ENCODE results near the gene VAV2.
A peak's percentile ranks its signal among the peaks of the same experiment; 100 is the strongest.

VAV2 gene

DNA sequence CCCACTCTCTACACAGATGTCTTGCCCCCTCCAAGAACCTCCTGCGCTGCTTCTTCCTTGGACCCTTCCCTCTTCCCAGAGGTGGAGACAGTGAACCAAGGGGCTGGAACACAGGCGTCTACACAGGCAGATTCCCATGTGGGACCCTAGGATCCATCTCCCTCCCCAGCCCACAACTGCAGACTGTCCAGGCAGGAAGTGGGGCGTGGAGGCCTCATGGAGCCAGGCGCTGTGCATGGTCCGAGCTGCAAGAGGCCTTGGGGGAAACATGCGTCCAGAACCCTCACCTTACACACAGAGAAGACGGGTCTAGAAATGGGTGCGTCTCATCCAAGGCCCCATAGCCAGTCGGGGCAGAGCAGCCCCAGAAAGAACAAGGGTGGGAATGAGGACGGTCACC, 117.5 kb downstream of the VAV2 start:
- no peak for DNase-seq (ENCODE audit: low spot score)

DNA sequence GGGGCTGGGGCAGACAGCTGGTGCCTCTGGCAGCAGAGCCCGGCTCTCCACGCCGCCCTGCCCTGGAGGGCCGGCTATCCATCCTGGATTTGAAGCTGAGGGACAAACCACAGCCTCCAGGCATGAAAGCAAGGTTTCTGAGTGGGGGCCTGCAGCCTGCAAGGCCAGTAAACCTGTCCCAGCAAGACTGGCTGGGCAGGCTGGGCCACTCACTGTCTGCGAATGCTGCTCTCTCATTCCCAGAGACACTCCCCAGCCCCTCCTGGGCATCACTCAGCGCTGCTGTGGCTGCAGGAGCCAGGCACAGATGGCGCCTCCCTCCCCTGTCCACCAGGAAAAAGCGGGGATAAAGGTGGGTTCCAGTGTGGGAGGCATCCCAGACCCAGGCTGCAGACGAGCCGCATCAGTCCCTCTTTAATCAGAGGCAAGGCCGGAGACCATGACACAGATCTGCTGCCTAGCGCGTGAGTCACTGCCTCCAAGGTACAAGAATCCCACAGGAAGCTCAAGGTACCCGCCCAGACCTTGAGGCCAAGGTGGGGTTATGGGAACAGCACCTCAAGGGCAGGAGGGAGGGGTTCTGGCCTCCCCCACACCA, 118.0 kb downstream of the VAV2 start:
- DNase-seq (ENCODE audit: low spot score): peak; percentile 70

DNA sequence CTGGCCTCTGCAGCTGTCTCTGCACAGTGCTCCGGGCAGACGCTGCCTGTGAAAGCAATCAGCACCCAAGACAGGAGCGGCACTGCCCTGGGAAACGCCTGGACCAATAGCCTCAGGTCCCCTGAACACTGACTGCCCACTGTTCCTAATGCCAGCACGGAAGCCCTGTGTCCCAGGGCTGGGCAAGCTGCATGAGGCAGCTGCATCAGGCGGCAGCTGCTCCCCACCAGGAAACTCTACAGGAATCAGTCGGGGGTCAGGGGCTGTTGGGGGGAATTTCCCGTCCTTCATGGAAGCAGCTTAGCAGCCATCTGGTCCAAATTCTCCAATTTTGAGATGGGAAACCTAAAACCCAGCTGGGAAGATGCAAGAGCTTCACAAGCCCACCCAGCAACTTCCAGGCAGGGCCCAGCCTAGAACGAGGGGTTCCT, 118.6 kb downstream of the VAV2 start:
- DNase-seq (ENCODE audit: low spot score): no peak

DNA sequence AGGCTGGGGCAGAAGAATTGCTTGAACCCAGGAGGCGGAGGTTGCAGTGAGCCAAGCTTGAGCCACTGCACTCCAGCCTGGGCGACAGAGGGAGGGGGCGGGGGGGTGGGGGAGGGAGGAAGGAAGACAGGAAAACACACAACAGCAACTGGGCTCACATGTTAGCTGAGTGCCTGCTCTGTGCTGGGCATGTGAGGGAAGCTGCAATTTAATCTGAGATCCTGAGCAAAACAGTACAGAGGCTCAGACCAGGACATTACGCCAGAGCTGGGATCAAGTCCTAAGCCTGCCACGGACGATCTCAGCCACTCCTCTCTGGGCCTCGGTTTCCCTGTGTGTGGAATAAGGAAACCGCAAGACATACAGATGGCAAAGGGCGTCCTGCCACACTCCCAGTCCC, 119.1 kb downstream of the VAV2 start:
- DNase-seq (ENCODE audit: low spot score): no peak

DNA sequence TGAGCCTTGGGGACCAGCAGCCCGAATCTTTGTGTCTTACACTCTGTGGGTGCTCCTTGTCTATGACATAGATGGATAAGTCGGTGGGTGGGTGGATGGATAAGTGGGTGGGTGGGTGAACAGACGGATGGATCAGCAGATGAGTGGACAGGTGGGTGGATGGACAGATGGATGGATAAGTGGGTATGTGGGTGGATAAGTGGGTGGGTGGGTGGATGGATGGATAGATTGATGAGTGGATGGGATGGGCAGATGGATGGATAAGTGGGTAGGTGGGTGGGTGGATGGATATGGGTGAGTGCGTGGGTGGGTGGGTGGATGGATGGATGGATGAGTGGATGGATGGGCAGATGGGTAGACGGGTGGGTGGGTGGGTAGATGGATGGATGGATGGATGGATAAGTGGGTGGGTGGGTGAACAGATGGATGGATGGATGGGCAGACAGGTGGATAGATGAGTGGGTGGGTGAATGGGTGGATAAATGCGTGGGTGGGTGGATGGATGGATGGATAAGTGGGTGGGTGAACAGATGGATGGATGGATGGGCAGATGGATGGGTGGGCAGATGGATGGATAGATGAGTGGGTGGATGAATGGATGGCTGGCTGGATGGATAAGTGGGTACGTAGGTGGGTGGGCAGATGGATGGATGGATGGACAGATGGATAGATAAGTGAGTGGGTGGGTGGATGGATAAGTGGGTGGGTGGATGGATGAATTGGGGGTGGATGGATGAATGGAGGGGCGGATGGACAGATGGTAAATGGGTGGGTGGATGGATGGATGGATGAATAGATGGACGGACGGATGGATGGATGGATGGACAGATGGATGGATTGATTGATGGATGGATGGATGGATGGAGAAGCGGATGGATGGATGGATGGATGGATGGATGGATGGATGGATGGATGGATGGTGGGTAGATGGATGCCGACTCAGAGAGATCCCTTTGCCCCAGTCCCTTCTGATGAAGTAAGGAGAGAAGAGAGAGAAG, 121.2 kb downstream of the VAV2 start:
- no peak for DNase-seq (ENCODE audit: low spot score)

DNA sequence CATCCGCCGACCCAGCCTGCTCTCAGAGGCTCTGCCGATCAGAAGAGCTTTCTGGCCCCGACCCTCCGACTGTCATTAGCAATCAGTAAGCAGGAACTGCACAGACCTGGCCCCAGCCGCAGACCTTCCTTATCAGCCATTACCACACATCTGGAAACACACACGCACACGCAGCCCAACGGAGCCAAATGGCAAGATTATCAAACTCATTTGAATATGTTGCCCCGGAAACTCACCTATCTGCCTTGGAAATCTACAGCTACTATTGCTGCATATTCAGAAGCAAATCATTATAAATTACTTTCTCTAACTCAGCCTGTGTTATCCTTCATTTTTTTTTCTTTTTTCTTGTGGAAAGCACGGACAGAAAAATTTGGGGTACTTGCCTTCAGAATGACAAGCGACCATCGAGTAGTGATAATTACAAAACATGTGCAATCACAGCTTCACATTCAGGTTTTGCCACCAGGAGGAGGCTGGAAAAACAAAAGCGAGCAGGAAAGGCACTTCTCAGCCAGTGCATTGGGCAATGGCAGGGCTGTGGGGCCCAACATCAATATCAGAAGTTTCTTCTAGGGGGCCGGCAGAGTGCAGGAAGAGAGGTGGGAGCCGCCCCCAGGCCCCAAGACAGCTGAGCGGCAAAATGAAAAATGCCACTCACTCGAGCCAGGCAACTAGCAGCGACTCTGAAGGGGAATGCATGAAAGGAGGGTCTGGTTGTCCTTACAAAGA, 122.3 kb downstream of the VAV2 start:
- no peak for DNase-seq (ENCODE audit: low spot score)

DNA sequence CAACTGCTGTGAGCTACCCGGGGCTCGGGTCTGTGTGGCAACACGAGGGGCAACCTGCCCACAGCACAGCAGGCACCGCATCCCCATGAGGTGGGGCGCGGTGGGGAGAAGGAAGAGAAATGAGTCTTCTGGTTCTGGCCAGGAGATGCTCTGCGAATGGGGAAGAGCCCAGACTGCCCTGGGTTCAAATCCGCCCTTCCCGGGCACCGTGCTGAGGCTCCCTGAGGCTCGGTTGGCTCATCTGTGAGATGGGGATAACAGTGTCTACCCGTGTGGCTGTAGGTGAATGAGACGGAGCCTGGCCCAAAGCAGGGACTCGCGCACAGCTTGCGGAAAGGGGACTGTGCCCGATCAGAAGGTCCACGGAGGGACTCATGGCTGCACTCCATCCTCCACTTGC, 123.9 kb downstream of the VAV2 start:
- DNase-seq (ENCODE audit: low spot score): no peak

DNA sequence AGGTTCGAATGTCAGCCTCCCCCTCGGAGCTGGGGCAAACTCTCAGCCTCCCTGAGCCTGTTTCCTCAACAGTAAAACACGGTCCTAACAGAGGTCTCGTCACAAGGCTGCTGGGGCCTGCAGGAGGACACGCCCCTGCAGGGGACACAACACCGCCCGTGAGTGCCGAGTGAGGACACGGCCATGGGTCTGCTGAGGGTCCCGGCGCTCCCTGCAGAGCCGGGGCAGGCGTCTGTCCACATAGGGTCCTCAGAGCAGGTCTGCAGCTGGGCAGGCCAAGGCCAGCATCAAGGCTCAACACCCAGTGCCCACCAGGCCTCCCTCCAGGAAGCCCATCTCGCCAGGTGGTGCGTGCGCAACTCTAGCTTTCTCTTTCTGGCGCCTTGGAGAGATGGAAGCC, 125.2 kb downstream of the VAV2 start:
- DNase-seq (ENCODE audit: low spot score): no peak

DNA sequence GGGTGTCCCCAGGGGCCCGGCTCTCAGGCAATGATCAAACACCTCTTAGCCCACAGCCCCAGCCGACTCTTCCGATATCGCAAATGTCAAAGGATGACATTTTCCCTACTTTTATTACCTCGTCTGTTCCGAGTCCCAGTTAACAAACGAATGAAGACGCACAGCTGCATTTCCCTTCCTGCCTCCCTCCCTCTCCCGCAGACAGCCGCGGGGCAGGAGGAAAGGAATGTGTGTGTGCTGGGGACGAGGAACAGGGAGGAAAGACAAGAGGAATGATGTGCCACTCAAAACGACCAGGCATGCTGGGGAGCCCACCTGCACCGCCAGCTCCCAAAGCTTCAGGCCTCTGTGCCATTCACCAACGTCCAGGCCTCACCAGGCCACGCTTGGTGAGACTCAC, 128.1 kb downstream of the VAV2 start:
- no peak for DNase-seq (ENCODE audit: low spot score)

DNA sequence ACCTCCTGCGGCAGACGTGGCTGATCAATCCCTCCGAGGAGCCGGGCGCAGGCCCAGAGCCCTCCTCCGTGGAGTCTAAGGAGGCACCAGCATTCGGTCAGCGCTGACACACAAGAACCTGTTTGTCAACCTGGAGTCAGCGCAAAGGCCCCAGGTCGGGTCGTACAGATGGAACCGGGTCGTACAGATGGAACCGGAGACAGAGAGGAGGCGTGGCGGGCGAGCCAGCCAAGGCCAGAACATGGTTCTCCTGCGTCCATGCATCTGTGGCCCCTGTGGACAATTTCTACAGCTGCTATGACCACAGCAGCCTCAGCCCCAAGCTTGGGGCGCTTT, 128.9 kb downstream of the VAV2 start:
- no peak for DNase-seq (ENCODE audit: low spot score)

DNA sequence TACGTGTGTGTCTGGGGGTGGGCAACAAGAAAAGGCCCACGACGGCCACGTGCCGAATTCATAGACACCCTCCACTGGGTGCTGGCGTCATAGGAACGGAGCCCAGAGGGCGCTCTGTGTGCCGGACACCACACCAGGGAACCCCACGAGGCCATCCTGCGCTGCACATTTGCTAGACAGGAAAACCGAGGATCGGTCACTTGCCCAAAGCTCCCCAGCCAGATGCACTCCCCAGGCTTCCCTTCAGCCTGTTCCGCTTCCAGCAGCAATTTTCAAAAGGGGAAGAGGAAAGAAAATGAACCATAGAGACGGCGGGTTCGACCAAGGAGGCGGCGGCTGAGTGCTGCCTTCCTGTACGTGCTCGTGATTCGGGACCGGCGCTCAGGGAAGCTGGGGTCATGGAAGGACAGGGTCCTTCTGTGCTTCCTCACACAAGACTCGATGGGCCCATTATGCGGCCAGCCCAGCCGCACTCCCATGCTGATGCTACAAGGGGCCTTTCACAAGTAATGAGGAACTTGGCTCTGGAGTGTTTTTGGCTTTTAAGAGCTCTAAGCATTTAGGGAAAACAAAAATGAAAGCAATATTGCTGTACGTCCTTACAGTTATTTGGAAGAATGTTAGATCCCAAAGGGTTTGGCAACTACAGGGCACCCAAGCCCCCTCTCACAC, 129.4 kb downstream of the VAV2 start:
- DNase-seq (ENCODE audit: low spot score): no peak

DNA sequence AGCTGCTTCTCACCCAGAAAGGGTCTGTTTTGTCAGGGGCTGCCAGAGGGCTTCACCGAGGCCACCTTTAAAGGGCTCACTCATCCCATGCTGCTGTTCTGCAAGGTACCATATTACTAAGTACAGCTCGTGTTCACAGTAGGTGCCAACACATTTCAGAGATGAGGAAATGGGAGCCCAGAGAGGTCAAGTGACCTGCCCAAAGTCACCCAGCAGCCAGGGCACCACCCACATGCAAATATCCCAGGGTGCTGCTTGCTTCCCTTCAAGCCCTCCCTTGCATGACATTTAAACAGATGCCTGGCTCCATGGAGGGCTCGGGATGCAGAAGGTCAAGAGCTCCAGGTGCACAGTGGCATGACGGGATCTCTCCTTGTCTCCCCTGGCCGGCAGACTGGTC, 130.4 kb downstream of the VAV2 start:
- no peak for DNase-seq (ENCODE audit: low spot score)

DNA sequence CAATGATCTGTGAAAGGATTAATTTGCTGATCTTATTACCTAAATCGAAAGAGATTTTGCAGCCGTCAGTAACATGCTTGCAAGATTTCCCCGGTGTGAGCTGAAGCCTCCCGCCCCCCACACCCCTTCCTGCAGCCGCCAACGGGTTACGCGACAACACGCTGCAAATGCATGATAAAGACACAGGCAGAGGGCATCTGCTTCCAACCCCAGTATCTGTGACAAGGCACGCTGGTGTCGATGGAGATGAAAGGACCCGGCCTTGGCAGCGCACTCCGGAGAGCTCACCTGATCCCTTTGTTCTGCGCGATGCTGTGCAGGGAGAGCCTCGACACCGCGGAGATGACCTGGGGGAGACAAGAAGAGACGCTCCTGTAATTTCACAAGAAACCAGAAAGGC, 131.0 kb downstream of the VAV2 start:
- no peak for DNase-seq (ENCODE audit: low spot score)

DNA sequence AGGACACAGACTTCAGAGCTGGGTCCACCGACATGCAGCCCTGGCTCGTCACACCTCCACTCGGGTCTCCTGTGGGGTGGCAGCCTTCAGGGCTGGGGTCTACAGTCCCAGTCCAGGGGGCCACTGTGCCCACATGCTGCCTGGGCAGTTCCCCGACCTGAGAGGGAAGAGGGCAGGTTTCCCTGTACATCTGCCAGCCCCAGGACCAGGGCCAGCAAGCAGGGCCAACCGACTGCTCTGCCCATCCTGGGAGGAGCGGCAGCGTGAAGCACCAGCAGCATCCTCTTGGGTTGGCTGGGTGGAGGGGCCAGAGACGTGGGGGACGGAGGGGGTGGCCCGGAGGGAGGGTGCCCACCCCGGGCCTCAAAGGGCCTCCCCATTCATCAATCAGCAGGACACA, 133.4 kb downstream of the VAV2 start:
- DNase-seq (ENCODE audit: low spot score): no peak

DNA sequence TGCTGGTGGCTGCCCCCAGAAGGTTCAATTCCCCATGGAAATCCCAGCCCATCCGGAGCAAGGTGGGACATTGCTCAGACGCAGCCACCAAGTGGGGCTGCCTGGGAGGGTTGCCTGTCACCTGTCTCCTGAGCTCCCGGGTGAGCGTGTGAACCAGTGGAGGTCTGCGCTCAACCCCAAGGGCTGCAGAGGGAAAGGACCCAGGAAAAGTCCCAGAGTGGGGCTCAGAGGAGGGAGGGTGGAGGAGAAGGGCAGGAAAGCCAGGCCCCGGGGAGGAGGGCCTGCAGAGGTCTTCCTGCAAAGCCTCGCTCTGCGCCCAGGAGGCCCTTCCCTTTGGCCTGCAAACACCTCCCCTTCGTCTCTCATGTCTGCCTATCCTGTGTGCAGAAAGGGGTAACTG, 134.5 kb downstream of the VAV2 start:
- DNase-seq (ENCODE audit: low spot score): no peak

DNA sequence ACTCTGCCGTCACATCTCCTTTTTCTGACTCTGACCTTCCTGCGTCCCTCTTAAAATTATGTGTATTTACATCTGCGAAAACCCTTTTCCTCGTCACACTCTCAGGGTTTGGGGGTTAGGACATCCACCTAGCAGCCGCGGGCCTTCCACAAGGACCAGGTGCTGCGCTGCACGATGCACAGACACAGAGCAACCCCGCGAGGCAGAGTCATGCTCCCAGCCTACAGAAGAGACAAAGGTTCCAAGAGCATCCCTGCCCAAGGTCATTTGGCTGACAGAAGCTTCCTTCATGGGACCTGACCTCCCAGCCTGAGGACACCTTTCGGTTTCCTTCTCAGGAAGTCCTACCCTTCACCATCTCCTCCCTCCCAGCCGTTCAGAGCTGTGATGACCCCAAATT, 135.3 kb downstream of the VAV2 start:
- no peak for DNase-seq (ENCODE audit: low spot score)

DNA sequence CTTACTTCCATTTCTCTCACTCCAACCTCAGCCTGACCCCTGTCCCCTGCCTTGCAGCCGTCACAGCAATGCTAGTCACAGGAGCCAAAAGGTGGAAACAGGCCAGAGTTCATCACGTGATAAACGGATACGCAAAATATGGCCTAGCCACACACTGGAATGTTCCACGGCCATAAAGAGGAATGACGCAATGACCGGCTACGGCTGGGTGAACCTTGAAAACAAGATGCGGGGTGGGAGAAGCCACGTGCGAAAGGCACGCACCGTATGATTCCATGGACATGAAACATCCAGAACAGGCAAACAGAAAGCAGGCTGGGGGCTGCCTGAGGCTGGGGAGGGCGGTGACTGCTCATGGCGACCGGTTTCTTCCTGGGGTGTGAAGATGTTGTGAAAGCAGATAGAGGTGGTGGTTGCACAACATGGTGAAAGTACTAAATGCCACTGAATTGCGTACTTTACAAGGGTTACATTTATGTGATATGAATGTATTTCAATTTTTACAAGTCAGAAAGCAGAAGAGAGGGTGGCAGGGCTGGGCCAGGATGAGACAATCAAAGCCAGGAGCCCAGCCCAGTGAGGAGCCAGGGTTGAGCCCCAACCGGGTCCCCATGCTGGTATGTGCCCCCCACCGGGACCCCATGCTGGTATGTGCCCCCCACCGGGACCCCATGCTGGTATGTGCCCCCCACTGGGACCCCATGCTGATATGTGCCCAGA, 136.2 kb downstream of the VAV2 start:
- peak; percentile 78 for DNase-seq (ENCODE audit: low spot score)

DNA sequence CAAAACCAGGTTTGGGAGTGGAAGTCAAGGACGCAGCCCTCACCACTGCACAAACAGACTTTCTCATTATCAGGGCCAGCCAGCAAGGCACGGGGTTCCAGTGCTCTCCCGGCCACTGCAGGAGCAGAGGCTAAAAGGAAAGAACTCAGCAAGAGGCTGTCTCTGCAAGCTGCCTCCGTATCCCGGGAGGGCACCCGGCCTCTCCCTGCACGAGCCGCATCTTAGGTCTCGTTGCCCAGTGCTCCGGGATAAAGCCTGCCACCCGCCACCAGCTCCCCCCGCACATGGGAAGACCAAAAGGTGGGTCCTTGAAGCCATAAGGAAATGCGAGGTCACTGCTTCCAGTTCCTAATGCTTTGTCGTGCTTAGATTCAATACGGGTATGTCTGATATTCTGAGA, 136.8 kb downstream of the VAV2 start:
- DNase-seq (ENCODE audit: low spot score): no peak

DNA sequence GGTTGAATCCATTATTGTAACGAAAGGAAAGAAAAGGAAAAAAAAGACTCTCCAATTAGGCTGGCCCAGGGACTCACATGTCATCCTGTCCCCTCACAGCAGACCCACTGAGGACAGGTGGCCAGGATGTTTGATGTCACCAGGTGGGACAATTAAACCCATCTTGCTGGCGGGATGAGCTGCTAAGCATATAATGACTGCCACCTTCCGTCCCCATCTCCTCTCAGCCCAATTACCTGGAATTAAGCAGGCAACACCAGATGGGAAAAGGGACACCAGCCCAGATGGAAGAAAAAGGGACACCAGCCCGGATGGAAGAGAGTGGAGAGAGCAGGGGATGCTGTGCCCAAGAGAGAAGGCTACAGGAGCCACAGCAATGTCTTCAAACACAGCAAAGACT, 137.4 kb downstream of the VAV2 start:
- no peak for DNase-seq (ENCODE audit: low spot score)

DNA sequence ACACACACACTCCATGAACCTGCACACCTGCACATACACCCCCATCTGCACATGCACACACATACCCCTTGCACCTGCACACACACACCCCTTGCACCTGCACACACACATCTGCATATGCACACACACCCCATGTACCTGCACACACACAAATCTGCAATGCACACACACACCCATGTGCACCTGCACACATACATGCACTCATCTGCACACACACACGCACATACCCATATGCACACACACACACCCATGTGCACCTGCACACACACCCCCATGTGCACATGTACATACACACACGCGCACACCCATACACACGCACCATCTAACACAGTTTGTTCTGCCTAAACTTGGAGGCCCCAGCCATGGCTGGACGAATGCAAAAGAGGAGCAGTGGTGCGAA, 138.1 kb downstream of the VAV2 start:
- no peak for DNase-seq (ENCODE audit: low spot score)

DNA sequence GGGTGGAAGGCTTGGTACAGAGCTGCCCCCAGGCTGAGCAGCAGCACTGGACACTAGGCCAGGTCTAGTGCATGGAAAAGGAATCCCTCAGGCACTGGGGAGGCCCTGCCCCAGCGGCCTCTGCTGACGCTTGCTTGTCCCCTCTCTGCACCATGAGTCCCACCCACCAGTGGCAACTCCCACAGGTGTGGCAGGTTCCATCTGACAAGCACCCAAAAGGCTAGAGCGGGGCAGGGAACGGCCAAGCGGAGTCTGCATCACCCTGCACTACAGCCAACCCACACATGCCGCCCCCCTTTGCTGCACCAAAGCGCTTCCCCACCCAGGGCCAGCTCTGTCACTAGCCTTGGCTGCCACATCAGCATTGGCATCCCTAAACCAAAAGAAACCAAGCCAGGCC, 138.8 kb downstream of the VAV2 start:
- DNase-seq (ENCODE audit: low spot score): no peak

DNA sequence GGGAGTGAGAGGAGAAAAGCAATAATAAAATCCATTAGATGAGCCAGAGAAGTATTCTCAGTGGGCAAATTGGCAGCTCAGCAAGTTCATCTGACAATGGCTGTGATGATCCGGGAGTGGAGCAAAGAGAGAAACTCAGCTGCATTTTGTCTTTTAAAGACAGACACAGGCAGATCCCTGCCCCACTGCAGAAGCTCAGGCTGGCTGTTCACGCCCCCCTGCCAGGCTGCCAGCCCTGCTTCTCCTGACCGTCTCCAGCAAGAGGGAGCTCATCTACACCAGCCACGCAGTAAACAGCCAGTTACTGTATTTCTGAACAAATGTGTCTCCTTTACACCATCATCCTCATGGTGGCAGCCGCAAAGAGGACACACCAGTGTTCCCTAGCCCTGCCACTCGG, 139.7 kb downstream of the VAV2 start:
- DNase-seq (ENCODE audit: low spot score): no peak

All from hepatic stellate cell (primary cell).